SHP77 treated with DMSO at 0.1 percent for 48 hours (cell line): Measurements from ENCODE around the gene GPR55.

Experiments
- DNase-seq: peaks from one replicate; lab custom pipeline; 2025; lab: John Stamatoyannopoulos, UW

The GPR55 gene

GRCh38 chr2:230900336-230900995 is 24.6 kb downstream of the GPR55 start:
- no peak for DNase-seq

- DNase-seq, result no peak
Measured at GRCh38 chr2:230899786-230900185, 25.3 kb downstream of the GPR55 start.

DNA sequence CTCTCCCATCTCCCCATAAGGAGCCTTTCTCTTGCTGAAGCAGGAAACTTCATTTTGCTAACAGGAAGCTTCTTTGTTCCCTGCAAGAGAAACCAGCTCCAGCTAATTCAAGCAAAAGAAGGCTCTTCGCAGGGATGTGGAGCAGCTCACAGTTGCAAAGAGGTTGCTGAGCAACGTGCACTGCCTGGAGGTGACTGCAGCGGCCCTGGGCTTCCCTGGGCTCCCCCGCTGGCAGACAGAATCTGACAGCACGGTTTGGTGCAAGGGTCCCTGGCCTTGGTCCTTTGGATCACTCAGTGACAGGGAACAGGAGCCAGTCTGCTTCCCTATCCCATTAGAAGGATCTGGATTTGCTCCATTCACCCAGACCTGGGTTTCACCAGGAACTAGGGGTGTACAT is 25.8 kb downstream of the GPR55 start:
- DNase-seq, result no peak

DNA sequence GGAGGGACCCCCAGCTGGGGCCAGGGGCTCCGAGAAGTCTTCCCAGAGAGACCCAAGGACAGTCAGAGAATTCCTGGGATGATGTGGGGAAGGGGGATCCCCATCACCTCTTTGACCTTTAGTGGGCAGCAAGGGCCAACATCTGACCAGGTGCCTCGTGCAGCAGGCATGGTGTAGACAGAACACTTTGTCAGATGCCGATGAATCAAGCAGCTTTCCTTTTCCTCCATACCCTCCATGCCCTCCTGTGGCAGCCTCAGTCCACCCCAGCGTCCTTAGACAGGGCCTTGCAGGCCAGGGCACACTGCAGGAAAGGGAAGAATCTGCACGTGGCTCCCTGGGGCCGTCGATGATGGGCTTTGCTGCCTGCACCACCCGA is 26.3 kb downstream of the GPR55 start:
- DNase-seq, result no peak

DNA sequence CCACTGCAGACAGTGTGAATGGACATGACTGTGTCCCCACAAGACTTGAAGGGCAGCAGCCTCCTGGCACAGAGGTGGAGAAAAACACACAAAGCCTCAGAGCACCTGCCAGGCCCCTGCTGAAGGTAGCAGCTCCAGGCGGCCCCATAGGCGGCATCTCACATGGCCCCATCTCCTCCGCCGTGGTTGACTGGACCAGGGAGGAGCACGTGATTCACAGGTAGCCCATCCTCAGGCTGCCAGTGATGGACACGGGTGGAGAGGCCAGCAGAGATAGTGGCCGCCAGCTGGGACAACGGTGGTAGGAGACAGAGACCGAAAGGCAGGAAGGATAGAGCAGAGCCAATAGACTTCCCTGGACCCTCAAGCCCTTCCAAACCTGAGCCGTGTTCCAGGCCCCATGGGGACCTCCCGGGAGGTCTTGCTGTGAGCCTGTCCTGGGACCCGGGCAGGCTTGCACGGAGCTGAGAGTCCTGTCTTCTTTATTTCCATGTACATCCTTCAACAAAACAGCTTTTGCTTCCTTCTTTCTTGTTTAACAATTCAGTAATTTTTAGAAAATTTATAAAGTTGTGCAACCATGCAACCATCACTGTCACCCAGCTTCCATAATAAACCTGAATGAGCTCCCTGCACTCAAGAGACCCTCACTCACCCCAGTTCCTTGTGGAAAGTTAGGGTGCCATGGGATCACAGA is 26.9 kb downstream of the GPR55 start:
- DNase-seq, result no peak

DNA sequence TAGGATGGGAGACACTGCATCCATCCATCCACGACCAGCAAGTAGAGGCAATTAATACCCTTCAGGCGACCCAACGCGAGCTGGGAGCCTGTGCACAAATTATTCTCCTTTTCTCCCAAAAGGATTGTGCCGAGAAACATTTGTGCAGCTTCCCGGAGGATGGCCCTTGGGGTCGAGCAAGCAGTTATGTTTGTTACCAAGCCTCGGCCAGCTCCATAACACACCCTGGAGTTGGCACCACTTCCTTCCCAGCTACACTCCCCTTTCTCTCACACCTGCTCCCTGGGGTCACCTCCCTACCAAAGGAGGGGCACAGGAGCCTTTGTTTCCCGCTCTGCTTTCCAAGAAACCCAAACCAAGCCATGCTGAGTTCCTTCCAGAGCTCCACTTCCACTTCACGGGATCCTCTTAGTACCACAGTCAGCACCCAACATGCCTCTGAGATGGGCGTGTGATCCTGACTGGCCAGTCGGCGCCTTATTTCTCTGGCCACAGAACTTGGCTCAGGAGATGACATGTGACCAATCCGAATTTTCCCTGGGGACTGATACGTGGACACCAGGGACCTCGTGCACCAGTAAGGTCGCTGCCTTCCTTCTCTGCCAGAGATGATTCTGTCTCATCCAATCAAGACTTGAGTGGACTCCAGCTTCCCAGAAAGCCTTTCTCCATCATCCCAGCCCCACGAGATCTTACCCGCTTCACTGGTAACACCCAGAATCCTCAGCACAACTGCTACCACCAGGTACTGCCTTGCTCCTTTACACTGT is 28.5 kb downstream of the GPR55 start:
- DNase-seq, result no peak

- no peak for DNase-seq
Measured at GRCh38 chr2:230895536-230896345, 29.3 kb downstream of the GPR55 start.

GRCh38 chr2:230893841-230894781 is 30.9 kb downstream of the GPR55 start:
- no peak for DNase-seq

DNA sequence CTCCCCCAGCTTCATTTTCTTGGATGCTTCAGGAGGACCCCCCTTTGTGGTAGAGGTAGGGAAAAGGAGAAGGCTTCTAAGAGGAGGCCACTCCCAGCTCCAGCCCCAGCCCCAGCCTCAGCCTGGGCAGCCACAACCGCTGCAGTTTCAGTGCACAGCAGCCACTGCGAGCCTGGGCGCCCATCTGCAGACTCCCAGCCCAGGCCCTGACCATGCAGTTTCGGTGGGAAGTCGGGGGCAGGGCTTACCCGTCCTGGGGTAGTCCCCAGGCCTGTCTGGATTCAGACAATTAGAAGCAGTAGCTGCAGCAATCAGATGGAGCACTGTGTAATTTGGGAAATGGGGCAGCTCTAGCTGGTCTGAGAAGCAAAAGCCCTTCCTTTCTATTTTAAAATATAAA is 31.7 kb downstream of the GPR55 start:
- DNase-seq, result no peak

DNA sequence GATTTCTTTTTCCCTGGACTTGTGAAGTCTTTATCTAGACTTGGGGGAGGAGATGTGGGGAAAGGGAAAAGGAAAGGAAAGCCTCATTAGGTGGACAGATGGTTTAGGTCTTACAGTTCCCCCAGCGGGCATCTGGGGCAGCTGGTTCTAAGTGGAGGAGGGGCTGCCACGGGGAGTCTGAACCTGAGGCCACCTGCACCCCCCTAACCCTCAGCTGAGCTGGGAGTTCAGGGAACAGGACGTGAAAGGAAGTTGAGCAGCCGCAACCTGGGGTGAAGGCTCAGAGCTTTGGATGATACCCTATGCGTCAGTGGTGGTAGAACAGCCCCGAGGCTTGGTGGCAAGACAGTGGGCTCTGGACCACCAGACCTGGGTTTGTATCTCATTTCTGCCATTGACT is 33.5 kb downstream of the GPR55 start:
- DNase-seq, result no peak

- DNase-seq, result no peak
Measured at GRCh38 chr2:230891064-230891463, 34.0 kb downstream of the GPR55 start.

DNA sequence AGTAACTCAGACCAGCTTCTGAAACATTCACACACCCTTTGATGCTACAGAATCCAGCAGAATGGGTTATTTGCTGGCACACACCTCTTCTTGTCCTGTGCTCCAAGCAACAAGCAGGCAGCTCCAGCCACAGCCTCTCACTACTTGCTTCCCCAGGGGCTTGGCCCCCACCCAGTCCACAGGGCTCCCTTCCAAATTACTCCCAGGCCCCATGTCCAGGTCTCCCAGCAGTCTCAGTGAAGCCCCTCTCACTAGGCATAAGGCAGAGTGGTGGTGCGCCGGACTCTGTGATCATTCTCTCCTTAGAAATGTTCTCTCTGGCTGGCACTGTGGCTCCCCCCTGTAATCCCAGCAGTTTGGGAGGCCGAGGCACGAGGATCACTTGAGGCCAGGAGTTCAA is 34.4 kb downstream of the GPR55 start:
- DNase-seq, result no peak

DNA sequence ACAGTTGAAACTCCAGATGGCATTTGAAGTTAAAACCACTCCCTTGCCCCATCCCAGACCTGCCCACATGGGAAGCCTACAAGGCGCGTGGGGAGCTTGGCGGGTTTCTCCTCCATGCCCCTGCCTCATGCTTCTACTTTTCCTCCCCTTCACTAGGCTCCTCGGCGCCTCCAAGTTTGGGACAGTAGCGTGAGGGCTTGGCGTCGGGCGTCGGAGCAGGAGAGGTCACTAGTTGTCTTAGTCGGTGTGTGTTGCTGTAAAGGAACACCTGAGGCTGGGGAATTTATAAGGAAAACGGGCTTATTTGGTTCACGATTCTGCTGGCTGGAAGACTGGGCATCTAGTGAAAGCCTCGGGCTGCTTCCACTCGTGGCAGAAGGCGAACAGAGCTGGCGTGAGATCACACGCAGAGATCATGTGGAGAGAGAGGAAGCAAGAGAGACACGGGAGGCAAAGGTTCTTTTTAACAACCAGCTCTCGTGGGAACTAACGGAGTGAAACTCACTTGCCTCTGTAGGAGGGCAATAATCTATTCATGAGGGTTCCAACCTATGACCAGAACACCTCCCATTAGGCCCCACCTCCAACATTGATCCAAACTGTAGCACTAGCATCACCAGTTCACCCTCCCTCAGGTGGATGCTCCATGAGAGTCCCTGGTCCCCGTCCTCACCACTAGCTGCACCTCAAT is 35.0 kb downstream of the GPR55 start:
- no peak for DNase-seq

GRCh38 chr2:230888824-230889400 is 36.1 kb downstream of the GPR55 start:
- no peak for DNase-seq

GRCh38 chr2:230887342-230887741 is 37.7 kb downstream of the GPR55 start:
- no peak for DNase-seq

DNA sequence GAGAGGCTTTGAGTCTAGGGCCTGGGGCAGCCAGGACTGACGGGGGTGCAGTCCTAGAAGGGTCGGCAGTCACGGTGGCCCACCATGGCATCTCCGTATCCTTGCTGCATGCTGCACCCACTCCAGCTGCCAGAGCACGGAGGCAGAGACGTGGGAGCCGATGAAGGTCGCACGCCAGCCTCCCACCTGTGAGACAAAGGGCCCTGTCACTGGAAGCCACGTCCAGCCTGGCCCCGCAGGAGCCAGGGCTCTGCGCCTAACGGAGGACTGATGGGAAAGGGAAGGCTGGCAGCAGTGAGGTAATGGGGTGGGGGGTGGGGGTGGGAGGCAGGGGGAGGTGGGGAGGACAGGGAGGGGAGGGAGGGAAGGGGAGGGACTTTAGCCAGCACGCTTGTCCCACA is 38.4 kb downstream of the GPR55 start:
- no peak for DNase-seq

DNA sequence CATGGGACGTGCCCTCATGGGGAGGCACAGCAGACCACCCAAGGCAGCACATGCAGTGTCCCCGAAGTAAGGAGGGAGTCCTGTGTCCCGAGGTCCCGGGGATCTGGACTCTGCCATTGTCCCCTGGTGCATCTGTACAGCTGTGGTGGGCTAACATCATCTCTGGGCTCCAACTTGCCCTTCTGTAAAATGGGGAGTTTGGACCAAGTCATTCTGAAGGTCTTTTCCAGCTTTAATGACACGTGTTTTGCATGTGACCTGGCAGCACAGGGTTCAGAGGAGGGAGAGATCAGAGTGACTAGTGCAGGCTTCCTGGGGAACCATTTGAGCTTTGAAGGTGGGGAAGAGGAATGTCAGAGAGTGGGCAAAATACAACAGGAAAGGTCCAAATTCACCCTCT is 38.8 kb downstream of the GPR55 start:
- DNase-seq, result no peak

- no peak for DNase-seq
Measured at GRCh38 chr2:230885463-230886130, 39.4 kb downstream of the GPR55 start.

- DNase-seq, result no peak
Measured at GRCh38 chr2:230881840-230882239, 43.2 kb downstream of the GPR55 start.

- DNase-seq, result no peak
Measured at GRCh38 chr2:230879891-230880290, 45.2 kb downstream of the GPR55 start.
